ENCODE data around the gene ZXDC.

Gene ZXDC

DNA sequence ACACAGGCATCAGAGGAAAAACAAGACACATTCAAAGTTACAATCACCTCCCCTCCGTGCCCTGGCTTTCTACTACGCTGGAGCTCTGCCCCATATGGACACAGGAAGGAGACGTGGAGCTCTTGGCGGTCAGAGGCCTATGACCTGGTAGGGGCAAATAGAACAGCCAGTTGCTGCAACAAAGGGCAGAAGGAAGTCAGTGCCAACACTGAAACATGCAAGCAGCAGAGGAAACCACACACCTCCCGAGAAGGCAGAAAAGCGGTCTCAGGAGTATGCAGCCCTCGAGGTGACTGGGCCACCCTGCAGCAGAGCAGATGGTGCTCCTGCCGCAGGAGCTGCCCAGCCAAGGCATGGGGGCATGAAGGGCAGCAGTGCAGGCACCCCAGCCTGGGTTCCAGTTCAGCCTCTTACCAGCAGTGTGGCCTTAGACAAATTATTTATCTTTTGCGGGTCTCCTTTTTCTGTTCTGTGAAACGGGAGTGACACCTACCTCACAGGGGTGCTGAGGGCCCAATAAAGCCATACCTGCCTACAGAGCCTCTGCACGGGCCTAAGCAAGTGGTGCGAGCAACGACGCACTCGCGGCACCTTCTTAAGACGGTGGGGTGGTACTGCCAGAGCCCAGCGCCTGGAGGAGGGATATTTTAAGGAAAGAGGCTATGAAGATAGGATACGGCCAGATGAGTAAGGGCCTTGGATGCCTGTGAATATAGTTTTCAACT, 8.6 kb downstream of the ZXDC start:
- Histone ChIP-seq H3K9me3 (ENCODE audit: control insufficient read depth, insufficient read depth, low read length) (no peaks in the 10 kb centered on the region), H3K9me2 (replicated peaks; ENCODE audit: control insufficient read depth, low read length) (no peaks in the 10 kb centered on the region), H3F3A (ENCODE audit: control insufficient read depth, insufficient read depth) (no peaks in the 10 kb centered on the region), H3K4me1 (ENCODE audit: control insufficient read depth, low read length) (peaks cover 2% of the 10 kb centered on the region), H3K4me3 (ENCODE audit: low read length) (no peak overlapping the region), H3K27me3 (ENCODE audit: control insufficient read depth, low read length) (no peaks in the 10 kb centered on the region), H3K4me2 (ENCODE audit: low read length) (no peak overlapping the region), H3K36me3 (ENCODE audit: control insufficient read depth, low read length) (peaks cover 95% of the 10 kb centered on the region), H4K20me1 (ENCODE audit: control insufficient read depth, insufficient read depth, low read depth, low read length) (peaks cover 11% of the 10 kb centered on the region), H3K27ac (ENCODE audit: low read depth, low read length) (no peak overlapping the region), H3K79me2 (ENCODE audit: control insufficient read depth, low read length) (peaks cover 55% of the 10 kb centered on the region)
- TF ChIP-seq EZH2phosphoT487 (IDR thresholded peaks at IDR 0.05; ENCODE audit: borderline replicate concordance, low read length): no peak
- TF ChIP-seq, protein P1, sequence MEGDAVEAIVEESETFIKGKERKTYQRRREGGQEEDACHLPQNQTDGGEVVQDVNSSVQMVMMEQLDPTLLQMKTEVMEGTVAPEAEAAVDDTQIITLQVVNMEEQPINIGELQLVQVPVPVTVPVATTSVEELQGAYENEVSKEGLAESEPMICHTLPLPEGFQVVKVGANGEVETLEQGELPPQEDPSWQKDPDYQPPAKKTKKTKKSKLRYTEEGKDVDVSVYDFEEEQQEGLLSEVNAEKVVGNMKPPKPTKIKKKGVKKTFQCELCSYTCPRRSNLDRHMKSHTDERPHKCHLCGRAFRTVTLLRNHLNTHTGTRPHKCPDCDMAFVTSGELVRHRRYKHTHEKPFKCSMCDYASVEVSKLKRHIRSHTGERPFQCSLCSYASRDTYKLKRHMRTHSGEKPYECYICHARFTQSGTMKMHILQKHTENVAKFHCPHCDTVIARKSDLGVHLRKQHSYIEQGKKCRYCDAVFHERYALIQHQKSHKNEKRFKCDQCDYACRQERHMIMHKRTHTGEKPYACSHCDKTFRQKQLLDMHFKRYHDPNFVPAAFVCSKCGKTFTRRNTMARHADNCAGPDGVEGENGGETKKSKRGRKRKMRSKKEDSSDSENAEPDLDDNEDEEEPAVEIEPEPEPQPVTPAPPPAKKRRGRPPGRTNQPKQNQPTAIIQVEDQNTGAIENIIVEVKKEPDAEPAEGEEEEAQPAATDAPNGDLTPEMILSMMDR (IDR thresholded peaks at IDR 0.05; ENCODE audit: low read depth, low read length, poor library complexity, severe bottlenecking): no peak

DNA sequence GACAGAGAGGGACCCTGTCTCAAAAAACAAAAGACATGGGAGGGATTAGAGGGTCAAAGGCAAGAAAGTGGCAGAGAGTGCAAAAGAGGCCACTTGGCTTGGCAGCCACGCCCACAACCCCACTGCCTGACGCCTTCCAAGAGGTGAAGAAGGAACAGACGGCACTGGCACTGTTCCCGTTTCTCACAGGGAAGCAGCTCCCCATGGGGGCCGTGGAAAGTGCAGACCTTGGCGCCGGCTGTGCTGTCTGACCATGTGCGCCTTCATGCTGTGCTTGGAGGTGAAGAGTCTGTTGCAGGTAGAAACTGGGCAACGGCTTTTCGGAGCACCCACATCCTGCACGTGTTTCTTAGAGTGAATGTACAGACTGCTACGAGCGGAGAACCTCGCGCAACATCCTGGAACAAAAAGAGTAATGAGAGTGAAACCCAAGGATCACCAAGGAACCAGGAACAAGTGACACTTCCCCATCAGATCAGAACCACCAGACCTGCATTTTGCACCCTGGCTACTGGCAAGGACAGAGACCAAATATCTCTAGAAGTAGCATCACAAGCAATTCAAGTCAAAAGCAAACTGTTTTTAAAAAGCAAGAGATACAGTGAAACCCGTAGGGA, 9.7 kb downstream of the ZXDC start:
- H4K20me1 ChIP-seq (ENCODE audit: control insufficient read depth, insufficient read depth, low read depth, low read length): peaks cover 11% of the 10 kb centered on the region
- TF ChIP-seq EZH2phosphoT487 (IDR thresholded peaks at IDR 0.05; ENCODE audit: borderline replicate concordance, low read length): no peak
- TF ChIP-seq, protein P1 (IDR thresholded peaks at IDR 0.05; ENCODE audit: low read depth, low read length, poor library complexity, severe bottlenecking): no peak
- H3K9me3 ChIP-seq (ENCODE audit: control insufficient read depth, insufficient read depth, low read length): no peaks in the 10 kb centered on the region
- H3K4me1 ChIP-seq (ENCODE audit: control insufficient read depth, low read length): no peaks in the 10 kb centered on the region
- no peak overlapping the region for H3K4me2 ChIP-seq (ENCODE audit: low read length)
- H3F3A ChIP-seq (ENCODE audit: control insufficient read depth, insufficient read depth): no peaks in the 10 kb centered on the region
- peaks cover 53% of the 10 kb centered on the region for H3K79me2 ChIP-seq (ENCODE audit: control insufficient read depth, low read length)
- H3K27ac ChIP-seq (ENCODE audit: low read depth, low read length): no peak overlapping the region
- no peak overlapping the region for H3K4me3 ChIP-seq (ENCODE audit: low read length)
- no peaks in the 10 kb centered on the region for H3K27me3 ChIP-seq (ENCODE audit: control insufficient read depth, low read length)
- H3K9me2 ChIP-seq (replicated peaks; ENCODE audit: control insufficient read depth, low read length): no peaks in the 10 kb centered on the region
- peaks cover 95% of the 10 kb centered on the region for H3K36me3 ChIP-seq (ENCODE audit: control insufficient read depth, low read length)

DNA sequence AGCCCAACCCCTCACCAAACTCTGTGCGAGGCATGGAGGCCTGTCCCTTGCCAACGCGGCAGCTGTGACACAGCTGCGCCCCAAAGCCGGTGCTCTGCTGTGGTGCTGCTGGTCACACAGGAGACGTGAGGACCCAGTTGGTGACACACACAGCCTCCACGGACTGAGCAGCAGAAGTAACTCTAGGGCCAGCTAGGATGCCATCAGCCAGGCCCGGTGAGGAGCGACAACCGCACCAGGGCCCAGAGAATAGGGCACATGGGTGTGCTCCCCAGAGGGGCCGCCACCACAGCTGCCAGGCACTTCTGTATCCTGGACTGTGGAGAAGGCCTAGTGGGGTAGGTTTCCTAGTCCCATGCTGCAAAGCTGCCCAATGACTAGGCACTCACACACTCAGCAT, 10.7 kb downstream of the ZXDC start:
- Histone ChIP-seq H3K9me3 (ENCODE audit: control insufficient read depth, insufficient read depth, low read length) (no peaks in the 10 kb centered on the region), H3K27ac (ENCODE audit: low read depth, low read length) (no peak overlapping the region), H3K79me2 (ENCODE audit: control insufficient read depth, low read length) (peaks cover 47% of the 10 kb centered on the region), H3K4me2 (ENCODE audit: low read length) (no peak overlapping the region), H3K4me3 (ENCODE audit: low read length) (no peak overlapping the region), H3K9me2 (replicated peaks; ENCODE audit: control insufficient read depth, low read length) (no peaks in the 10 kb centered on the region), H3K36me3 (ENCODE audit: control insufficient read depth, low read length) (peaks cover 92% of the 10 kb centered on the region), H3K27me3 (ENCODE audit: control insufficient read depth, low read length) (no peaks in the 10 kb centered on the region), H3K4me1 (ENCODE audit: control insufficient read depth, low read length) (no peaks in the 10 kb centered on the region), H4K20me1 (ENCODE audit: control insufficient read depth, insufficient read depth, low read depth, low read length) (peaks cover 11% of the 10 kb centered on the region), H3F3A (ENCODE audit: control insufficient read depth, insufficient read depth) (no peaks in the 10 kb centered on the region)
- no peak for TF ChIP-seq EZH2phosphoT487 (IDR thresholded peaks at IDR 0.05; ENCODE audit: borderline replicate concordance, low read length)
- TF ChIP-seq, protein P1 (IDR thresholded peaks at IDR 0.05; ENCODE audit: low read depth, low read length, poor library complexity, severe bottlenecking): no peak

Measured in DOHH2 (cell line).